SK-N-SH (cell line): ENCODE data around the gene CHCHD3. TPM values are rescaled to one million over a fixed set of nuclear protein-coding genes. Genes with fewer than 3 reads are reported as not detected.

Experiments used
- CTCF ChIA-PET: fragments of 300-600, 350-600 bp; formaldehyde crosslinking; extraction: SDS; loops from one replicate; lab custom pipeline; 2021; lab: Yijun Ruan, JAX
- POLR2A ChIA-PET: fragments of 350-600 bp; sonication (Branson Sonifier 250); formaldehyde crosslinking; extraction: SDS; loops from one replicate; lab custom pipeline; 2020; ENCODE audit warnings: antibody characterized with exemption, inconsistent platforms; lab: Yijun Ruan, JAX
- DNase-seq: peaks from one replicate; pipeline ENCODE4 v3.0.0; 2012
- H2AFZ ChIP-seq: fragments of 200-600 bp; sonication (generic); 2 replicates; pipeline ENCODE4 v1.8.1; 2016; ENCODE audit warnings: antibody characterized with exemption, mild to moderate bottlenecking, low read depth
- H3F3A ChIP-seq: fragments of 200-600 bp; sonication (generic); replicated peaks from 2 replicates; pipeline ENCODE3; 2016; ENCODE audit warnings: antibody characterized with exemption, mild to moderate bottlenecking; ENCODE audit not compliant: insufficient read depth
- H3K27ac ChIP-seq, 2 experiments: fragments of 200-500 bp in 1 of 2; fragments of 200-600 bp in 1 of 2; sonication (Bioruptor generic) in 1 of 2; sonication (generic), shearing (Covaris generic) in 1 of 2; 2 replicates each; pipeline versions ENCODE4 v1.5.1 to v1.6.1; 2014 to 2016; ENCODE audit warnings: low read depth in 2 of 2, inconsistent platforms in 1 of 2, low read length in 1 of 2, mild to moderate bottlenecking in 1 of 2, mixed read lengths in 1 of 2
- H3K27me3 ChIP-seq: fragments of 200-600 bp; sonication (generic), shearing (Covaris generic); 2 replicates; pipeline ENCODE4 v1.6.1; 2016; ENCODE audit warnings: mixed run types; ENCODE audit not compliant: insufficient read depth
- H3K36me3 ChIP-seq, 2 experiments: fragments of 200-500 bp in 1 of 2; fragments of 200-600 bp in 1 of 2; sonication (Bioruptor generic) in 1 of 2; sonication (generic) in 1 of 2; replicated peaks in 1 of 2; 2 replicates each; pipeline versions ENCODE3 to v1.5.1; 2014 to 2016; ENCODE audit warnings: low read length in 1 of 2, mild to moderate bottlenecking in 1 of 2; ENCODE audit not compliant: insufficient read depth in 2 of 2, control insufficient read depth in 1 of 2
- H3K4me1 ChIP-seq, 2 experiments: fragments of 200-500 bp in 1 of 2; fragments of 200-600 bp in 1 of 2; sonication (Bioruptor generic) in 1 of 2; sonication (generic), shearing (Covaris generic) in 1 of 2; 2 replicates each; pipeline versions ENCODE4 v1.5.1 to v1.6.1; 2014 to 2016; ENCODE audit warnings: low read depth in 1 of 2, low read length in 1 of 2, mixed run types in 1 of 2; ENCODE audit not compliant: insufficient read depth in 2 of 2, control insufficient read depth in 1 of 2
- H3K4me2 ChIP-seq: fragments of 200-600 bp; sonication (generic), shearing (Covaris generic); 2 replicates; pipeline ENCODE4 v1.6.1; 2017; ENCODE audit warnings: mixed run types
- H3K4me3 ChIP-seq, 2 experiments: fragments of 200-500 bp in 1 of 2; fragments of 200-600 bp in 1 of 2; sonication (Bioruptor generic) in 1 of 2; sonication (generic), shearing (Covaris generic) in 1 of 2; 2 replicates each; pipeline versions ENCODE4 v1.5.1 to v1.8.1; 2014 to 2016; ENCODE audit warnings: low read depth in 2 of 2, inconsistent platforms in 1 of 2, low read length in 1 of 2, mild to moderate bottlenecking in 1 of 2, mixed read lengths in 1 of 2, moderate library complexity in 1 of 2
- H3K79me2 ChIP-seq: fragments of 200-600 bp; sonication (generic); 2 replicates; pipeline ENCODE4 v1.8.1; 2017; ENCODE audit warnings: mild to moderate bottlenecking; ENCODE audit not compliant: insufficient read depth
- H3K9ac ChIP-seq: fragments of 200-600 bp; sonication (generic); 2 replicates; pipeline ENCODE4 v1.6.1; 2017; ENCODE audit warnings: mixed run types
- H3K9me2 ChIP-seq: fragments of 200-600 bp; sonication (generic); 2 replicates; pipeline ENCODE4 v1.6.1; 2017; ENCODE audit warnings: mixed run types
- H3K9me3 ChIP-seq: fragments of 200-600 bp; sonication (generic); 2 replicates; pipeline ENCODE4 v1.6.1; 2017; ENCODE audit warnings: mixed run types, mild to moderate bottlenecking, moderate library complexity
- H4K20me1 ChIP-seq: fragments of 200-600 bp; sonication (generic); 2 replicates; pipeline ENCODE4 v1.6.1; 2017; ENCODE audit warnings: mild to moderate bottlenecking, mixed run types; ENCODE audit not compliant: insufficient read depth
- ELF1 ChIP-seq: IDR thresholded peaks from 2 replicates; pipeline ENCODE4 v1.4.0; 2012
- EP300 ChIP-seq, 2 experiments: IDR thresholded peaks; 2 replicates each; pipeline versions ENCODE4 v1.4.0 to v1.6.1; 2012; ENCODE audit warnings: borderline replicate concordance in 1 of 2, low read depth in 1 of 2, low read length in 1 of 2
- EZH2phosphoT487 ChIP-seq: fragments of 200-600 bp; sonication (generic); IDR thresholded peaks from 2 replicates; pipeline ENCODE4 v1.6.1; 2017; ENCODE audit warnings: low read depth, mixed run types, mild to moderate bottlenecking, antibody characterized with exemption, moderate library complexity, borderline replicate concordance
- FOSL2 ChIP-seq: IDR thresholded peaks from 2 replicates; pipeline ENCODE4 v1.4.0; 2012; ENCODE audit warnings: low read depth, mild to moderate bottlenecking, moderate library complexity, borderline replicate concordance
- FOXJ3 ChIP-seq: sonication (generic); formaldehyde crosslinking; IDR thresholded peaks from 2 replicates; pipeline ENCODE4 v1.5.1; 2020; ENCODE audit warnings: mild to moderate bottlenecking, missing genetic modification reagents
- GATA2 ChIP-seq: sonication (generic); formaldehyde crosslinking; IDR thresholded peaks from 2 replicates; pipeline ENCODE4 v1.5.0; 2020; ENCODE audit warnings: mild to moderate bottlenecking, missing genetic modification reagents
- JUND ChIP-seq: IDR thresholded peaks from 2 replicates; pipeline ENCODE4 v1.4.0; 2012
- MEF2A ChIP-seq: IDR thresholded peaks from 2 replicates; pipeline ENCODE4 v1.4.0; 2012; ENCODE audit warnings: low read depth, borderline replicate concordance
- NRF1 ChIP-seq: IDR thresholded peaks from 2 replicates; pipeline ENCODE4 v1.6.1; 2012; ENCODE audit warnings: low read depth, mild to moderate bottlenecking, low read length
- POLR2AphosphoS5 ChIP-seq: IDR thresholded peaks from 2 replicates; pipeline ENCODE4 v1.6.1; 2012; ENCODE audit warnings: low read depth, low read length
- RFX5 ChIP-seq: IDR thresholded peaks from 2 replicates; pipeline ENCODE4 v1.6.1; 2012; ENCODE audit warnings: mild to moderate bottlenecking, improper control_type of control experiment, low read length
- RXRA ChIP-seq: IDR thresholded peaks from 2 replicates; pipeline ENCODE4 v1.4.0; 2012; ENCODE audit warnings: low read depth, mild to moderate bottlenecking, borderline replicate concordance
- SIN3A ChIP-seq: IDR thresholded peaks from 2 replicates; pipeline ENCODE4 v1.6.1; 2012; ENCODE audit warnings: low read depth, mild to moderate bottlenecking, low read length, moderate library complexity, borderline replicate concordance
- SMC3 ChIP-seq: IDR thresholded peaks from 2 replicates; pipeline ENCODE4 v1.6.1; 2012; ENCODE audit warnings: low read depth, low read length, improper control_type of control experiment
- TAF1 ChIP-seq: IDR thresholded peaks from 2 replicates; pipeline ENCODE4 v1.6.1; 2012; ENCODE audit warnings: low read depth, mild to moderate bottlenecking, low read length, moderate library complexity, borderline replicate concordance
- USF2 ChIP-seq: fragments of 150-350 bp; IDR thresholded peaks from 2 replicates; pipeline ENCODE4 v1.6.1; 2017; ENCODE audit warnings: antibody characterized with exemption, low read length, low read depth, borderline replicate concordance
- ZBTB33 ChIP-seq: IDR thresholded peaks from 2 replicates; pipeline ENCODE4 v1.4.0; 2012; ENCODE audit warnings: low read depth, borderline replicate concordance
- WGBS: methylation state at CpG from one replicate; pipeline ENCODE4 v1.1.6; 2017; ENCODE audit warnings: low lambda C conversion rate; 5-methylcytosine and 5-hydroxymethylcytosine counted together
- polyA plus RNA-seq, 3 experiments: library from polyadenylated mRNA; depleted of rRNA; stranded (reverse); fragments of >200 nt; gene quantifications; 2 replicates each; pipeline ENCODE4 v1.2.3, GENCODE V29; 2012
- TF ChIP-seq, protein P1 (sequence below): IDR thresholded peaks from 2 replicates; pipeline ENCODE4; 2012

CHCHD3 gene
- polyA plus RNA-seq, 1 of the 3 experiments (the other 2 are of a cell fraction): 97.1 TPM

DNA sequence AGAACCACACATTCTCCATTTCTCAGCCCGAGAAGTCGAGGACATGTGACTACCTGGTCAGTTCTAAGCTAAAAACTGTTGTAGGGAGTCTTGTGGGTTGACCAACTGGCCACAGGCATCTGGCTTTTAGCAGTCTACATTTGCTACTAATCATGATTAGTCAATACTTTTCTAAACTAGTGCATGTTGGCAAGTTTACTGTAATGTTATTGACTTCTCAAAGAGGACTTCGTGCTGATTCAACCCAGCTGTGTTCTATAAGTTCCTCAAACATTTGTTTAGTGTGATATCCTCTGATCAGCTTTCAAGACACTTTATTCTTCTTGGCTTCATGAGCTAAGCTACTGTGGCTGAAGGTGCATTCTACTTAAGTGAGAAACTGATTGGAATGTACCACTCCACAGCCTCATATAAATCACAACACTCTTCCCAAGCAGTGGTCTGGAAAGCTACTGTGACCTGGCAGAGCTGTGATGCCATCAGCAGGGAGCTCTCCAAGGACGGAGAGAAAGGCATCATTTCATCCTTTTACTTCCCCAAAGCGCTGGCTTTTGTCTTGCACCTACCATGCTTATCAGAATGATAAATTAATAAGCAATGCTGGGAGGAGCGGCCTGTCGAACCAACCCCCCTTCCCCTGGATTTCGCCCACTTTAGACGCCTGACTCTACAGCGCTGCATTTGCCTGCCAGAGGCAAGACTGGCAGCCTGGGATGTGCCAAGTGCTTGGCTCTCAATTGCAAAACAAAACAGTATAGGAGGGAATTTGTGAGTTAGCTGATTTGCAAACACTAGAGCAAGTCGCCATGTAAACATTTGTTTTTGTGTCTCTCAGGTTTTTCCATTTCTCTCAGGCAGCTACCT, 298.9 kb downstream of the CHCHD3 start (continued):
- TF ChIP-seq JUND (peak; percentile 24; the same call in 1 of the 2 replicates), EZH2phosphoT487 (no peak), SMC3 (no peak)

DNA sequence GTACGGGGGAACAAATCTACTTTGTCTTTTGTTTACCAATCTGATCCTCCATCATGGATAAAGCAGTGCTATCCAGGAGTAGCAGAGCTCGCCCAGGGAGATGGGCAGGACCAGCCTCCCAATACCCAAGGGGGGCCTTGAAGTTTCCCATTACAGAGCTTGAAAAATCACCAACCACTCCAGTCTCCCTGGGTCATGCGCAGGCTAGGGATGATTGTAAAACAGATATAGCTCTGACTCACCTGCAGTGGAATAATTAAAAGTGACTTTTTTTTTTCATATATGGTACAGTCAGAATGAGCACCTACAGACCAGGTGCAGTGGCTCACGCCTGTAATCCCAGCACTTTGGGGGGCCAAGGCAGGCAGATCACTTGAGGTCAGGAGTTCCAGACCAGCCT, 301.1 kb downstream of the CHCHD3 start:
- Histone ChIP-seq H2AFZ (no peak overlapping the region), H3K27ac (no peak overlapping the region), H3K9me3 (no peaks in the 10 kb centered on the region), H3K27me3 (no peaks in the 10 kb centered on the region), H4K20me1 (no peaks in the 10 kb centered on the region), H3K4me3 (no peak overlapping the region), H3K79me2 (no peaks in the 10 kb centered on the region), H3K9me2 (no peaks in the 10 kb centered on the region), H3F3A (peaks cover 25% of the 10 kb centered on the region), H3K9ac (no peak overlapping the region), H3K4me2 (no peak overlapping the region), H3K4me1 (peaks cover 9 to 11% of the 10 kb centered on the region in 2 experiments), H3K36me3 (peaks cover 0 to 8% of the 10 kb centered on the region in 2 experiments)
- CTCF ChIA-PET: interaction anchor here (0.8 to 2.9 kb wide), 5 partner anchors 8 to 79 kb away, joined by 3 to 10 read pairs (median 3); no protein-coding TSS in a partner anchor
- WGBS: 97% methylated on average over 4 of the region's 4 CpGs
- POLR2A ChIA-PET: no interaction called here
- no peak for DNase-seq
- no peak for TF ChIP-seq SIN3A
- TF ChIP-seq NRF1: no peak
- TF ChIP-seq MEF2A: no peak
- 0 out of 2 replicates have a peak, but pooled peaks have one; percentile 9 for TF ChIP-seq JUND
- no peak for TF ChIP-seq EP300 (IDR thresholded peaks at IDR 0.05; ENCODE audit: borderline replicate concordance in 1 of 2, low read depth in 1 of 2, low read length in 1 of 2)
- TF ChIP-seq, protein P1, sequence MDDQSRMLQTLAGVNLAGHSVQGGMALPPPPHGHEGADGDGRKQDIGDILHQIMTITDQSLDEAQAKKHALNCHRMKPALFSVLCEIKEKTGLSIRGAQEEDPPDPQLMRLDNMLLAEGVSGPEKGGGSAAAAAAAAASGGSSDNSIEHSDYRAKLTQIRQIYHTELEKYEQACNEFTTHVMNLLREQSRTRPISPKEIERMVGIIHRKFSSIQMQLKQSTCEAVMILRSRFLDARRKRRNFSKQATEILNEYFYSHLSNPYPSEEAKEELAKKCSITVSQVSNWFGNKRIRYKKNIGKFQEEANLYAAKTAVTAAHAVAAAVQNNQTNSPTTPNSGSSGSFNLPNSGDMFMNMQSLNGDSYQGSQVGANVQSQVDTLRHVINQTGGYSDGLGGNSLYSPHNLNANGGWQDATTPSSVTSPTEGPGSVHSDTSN: peak; percentile 28; the same call in 1 of the 2 replicates
- TF ChIP-seq RXRA: no peak
- TF ChIP-seq EZH2phosphoT487: no peak
- TF ChIP-seq FOSL2: peak; percentile 27; the same call in 1 of the 2 replicates
- no peak for TF ChIP-seq TAF1
- TF ChIP-seq GATA2 (CRISPR knock-in tag): no peak
- no peak for TF ChIP-seq FOXJ3 (CRISPR knock-in tag)

- Histone ChIP-seq H3K27me3 (no peaks in the 10 kb centered on the region), H3K4me2 (no peak overlapping the region), H3K4me3 (no peak overlapping the region), H3K9me3 (no peaks in the 10 kb centered on the region), H3K9ac (no peak overlapping the region), H3K27ac (no peak overlapping the region), H3K79me2 (no peaks in the 10 kb centered on the region), H4K20me1 (no peaks in the 10 kb centered on the region), H3F3A (peaks cover 18% of the 10 kb centered on the region), H3K36me3 (peaks cover 0 to under 1% of the 10 kb centered on the region in 2 experiments), H2AFZ (no peak overlapping the region), H3K4me1 (peaks cover 9 to 11% of the 10 kb centered on the region in 2 experiments), H3K9me2 (no peaks in the 10 kb centered on the region)
- no peak for TF ChIP-seq TAF1
- no peak for TF ChIP-seq ZBTB33
- no peak for TF ChIP-seq NRF1
- no peak for TF ChIP-seq ELF1
- TF ChIP-seq RXRA: no peak
- TF ChIP-seq POLR2AphosphoS5: no peak
- TF ChIP-seq RFX5: no peak
- TF ChIP-seq USF2: no peak
- POLR2A ChIA-PET: no interaction called here
- CTCF ChIA-PET: no interaction called here
- no peak for DNase-seq
- 86% methylated on average over 2 of the region's 2 CpGs for WGBS
These were observed 302.7 kb downstream of the CHCHD3 start for GRCh38 chr7:132779164-132779563.
